Measurements from ENCODE around the gene WIZ. TPM values are rescaled to one million over a fixed set of nuclear protein-coding genes. Genes with fewer than 3 reads are reported as not detected.

WIZ gene
- total and polyA plus RNA-seq, 4 donors = 14.5 to 42.6 (median 23.3) TPM

GRCh38 chr19:15390814-15391213, 58.9 kb downstream of the WIZ start:
- Histone ChIP-seq H3K4me3 (no peak overlapping the region), H3K9ac (ENCODE audit: insufficient read depth in 1 of 2, low read length in 2 of 2) (no peak overlapping the region), H3K4me1 (ENCODE audit: control insufficient read depth in 5 of 5, insufficient read depth in 5 of 5, low read length in 5 of 5) (no peaks in the 10 kb centered on the region), H3K36me3 (ENCODE audit: control insufficient read depth in 4 of 4, insufficient read depth in 4 of 4, low read length in 4 of 4) (peaks cover 10 to 24% (median 20%) of the 10 kb centered on the region in 4 donors), H3K9me3 (ENCODE audit: control insufficient read depth in 4 of 4, insufficient read depth in 3 of 4, low read length in 3 of 4) (no peaks in the 10 kb centered on the region), H3K27ac (ENCODE audit: low read depth in 1 of 2, low read length in 1 of 2) (no peak overlapping the region), H3K27me3 (ENCODE audit: control insufficient read depth in 3 of 3, insufficient read depth in 3 of 3, low read length in 2 of 3) (no peaks in the 10 kb centered on the region)
- DNase-seq (no peak), ATAC-seq (ENCODE audit: insufficient read depth, low FRiP score) (no peak)
- no peak for TF ChIP-seq CTCF (IDR thresholded peaks at IDR 0.05; ENCODE audit: control extremely low read depth, extremely low read depth)
- 92 to 93% methylated on average over 2 of the region's 2 CpGs for WGBS, 2 donors

GRCh38 chr19:15381864-15382263, 67.9 kb downstream of the WIZ start:
- no peak for TF ChIP-seq CTCF (IDR thresholded peaks at IDR 0.05; ENCODE audit: control extremely low read depth, extremely low read depth)
- WGBS, 2 donors = 94 to 98% methylated on average over 6 of the region's 6 CpGs
- H3K27me3 ChIP-seq (ENCODE audit: control insufficient read depth in 3 of 3, insufficient read depth in 3 of 3, low read length in 2 of 3) = no peaks in the 10 kb centered on the region
- H3K9ac ChIP-seq (ENCODE audit: insufficient read depth in 1 of 2, low read length in 2 of 2) = no peak overlapping the region
- peaks cover 0 to 17% (median 9%) of the 10 kb centered on the region in 5 donors for H3K4me1 ChIP-seq (ENCODE audit: control insufficient read depth in 5 of 5, insufficient read depth in 5 of 5, low read length in 5 of 5)
- peaks cover 0 to 3% (median 2%) of the 10 kb centered on the region in 4 donors for H3K36me3 ChIP-seq (ENCODE audit: control insufficient read depth in 4 of 4, insufficient read depth in 4 of 4, low read length in 4 of 4)
- H3K4me3 ChIP-seq = no peak overlapping the region
- ATAC-seq (ENCODE audit: insufficient read depth, low FRiP score) (no peak), DNase-seq (no peak)
- no peak overlapping the region for H3K27ac ChIP-seq (ENCODE audit: low read depth in 1 of 2, low read length in 1 of 2)
- no peaks in the 10 kb centered on the region for H3K9me3 ChIP-seq (ENCODE audit: control insufficient read depth in 4 of 4, insufficient read depth in 3 of 4, low read length in 3 of 4)

GRCh38 chr19:15381429-15381828, 68.3 kb downstream of the WIZ start:
- Histone ChIP-seq H3K36me3 (ENCODE audit: control insufficient read depth in 4 of 4, insufficient read depth in 4 of 4, low read length in 4 of 4) (peaks cover 0 to 3% (median under 1%) of the 10 kb centered on the region in 4 donors), H3K4me1 (ENCODE audit: control insufficient read depth in 5 of 5, insufficient read depth in 5 of 5, low read length in 5 of 5) (peaks cover 0 to 19% (median 9%) of the 10 kb centered on the region in 5 donors), H3K27me3 (ENCODE audit: control insufficient read depth in 3 of 3, insufficient read depth in 3 of 3, low read length in 2 of 3) (no peaks in the 10 kb centered on the region), H3K27ac (ENCODE audit: low read depth in 1 of 2, low read length in 1 of 2) (no peak overlapping the region), H3K9me3 (ENCODE audit: control insufficient read depth in 4 of 4, insufficient read depth in 3 of 4, low read length in 3 of 4) (no peaks in the 10 kb centered on the region), H3K9ac (ENCODE audit: insufficient read depth in 1 of 2, low read length in 2 of 2) (no peak overlapping the region), H3K4me3 (no peak overlapping the region)
- no peak for DNase-seq
- ATAC-seq (ENCODE audit: insufficient read depth, low FRiP score) = no peak
- 88 to 93% methylated on average over 2 of the region's 2 CpGs for WGBS, 2 donors
- no peak for TF ChIP-seq CTCF (IDR thresholded peaks at IDR 0.05; ENCODE audit: control extremely low read depth, extremely low read depth)
